ENCODE measurements around the gene USP15.

DNA sequence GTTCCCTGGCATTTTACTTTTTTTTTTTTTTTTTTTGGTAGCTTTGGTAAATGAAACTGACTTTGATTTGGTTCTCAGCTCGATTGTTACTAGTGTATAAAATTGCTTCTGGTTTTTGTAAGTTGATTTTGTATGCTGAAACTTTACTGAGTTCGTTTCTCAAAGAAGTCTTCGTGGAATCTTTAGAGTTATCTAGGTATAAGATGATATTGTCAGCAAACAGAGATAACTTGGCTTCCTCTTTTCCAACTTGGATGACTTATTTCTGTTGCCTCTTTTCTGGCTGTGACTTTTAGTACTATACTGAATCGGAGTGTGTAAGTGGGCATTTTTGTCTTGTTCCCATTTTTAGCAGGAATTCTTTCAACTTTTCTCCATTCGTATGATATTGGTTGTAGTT is 28.1 kb downstream of the USP15 start:
- TF ChIP-seq POLR2AphosphoS5 (IDR thresholded peaks at IDR 0.05; ENCODE audit: low read depth, low read length) (no peak), SIN3A (IDR thresholded peaks at IDR 0.05; ENCODE audit: borderline replicate concordance, insufficient read depth, low read length) (no peak)

All from PFSK-1 (cell line).